NCI-H510A treated with DMSO at 0.1 percent for 48 hours (cell line): ENCODE results near the gene PIAS1.
"Not testable (repeated sequence)": the region's sequence is repeated elsewhere in the genome, so short reads cannot be mapped to it uniquely, and the experiment has no call there.

Experiments used
- DNase-seq: peaks from one replicate; lab custom pipeline; 2025; lab: John Stamatoyannopoulos, UW

PIAS1 gene

GRCh38 chr15:68218847-68219798 is 165.0 kb downstream of the PIAS1 start:
- no peak for DNase-seq

- DNase-seq = no peak
Measured at GRCh38 chr15:68220489-68220888, 166.4 kb downstream of the PIAS1 start.

DNA sequence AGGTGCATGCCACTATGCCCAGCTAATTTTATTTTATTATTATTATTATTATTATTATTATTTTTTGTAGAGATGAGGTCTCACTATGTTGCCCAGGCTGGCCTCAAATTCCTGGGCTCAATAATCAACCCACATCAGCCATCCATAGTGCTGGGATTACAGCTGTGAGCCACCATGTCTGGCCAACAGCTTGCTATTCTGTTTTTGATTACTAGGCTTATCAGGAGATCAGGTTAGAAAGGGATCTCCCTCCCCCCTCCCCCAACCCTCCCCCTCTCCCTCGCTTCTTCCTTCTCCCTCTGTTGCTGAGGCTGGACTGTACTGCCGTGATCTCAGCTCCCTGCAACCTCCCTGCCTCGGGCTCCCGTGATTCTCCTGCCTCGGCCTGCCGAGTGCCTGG is 166.9 kb downstream of the PIAS1 start:
- DNase-seq = no peak

DNA sequence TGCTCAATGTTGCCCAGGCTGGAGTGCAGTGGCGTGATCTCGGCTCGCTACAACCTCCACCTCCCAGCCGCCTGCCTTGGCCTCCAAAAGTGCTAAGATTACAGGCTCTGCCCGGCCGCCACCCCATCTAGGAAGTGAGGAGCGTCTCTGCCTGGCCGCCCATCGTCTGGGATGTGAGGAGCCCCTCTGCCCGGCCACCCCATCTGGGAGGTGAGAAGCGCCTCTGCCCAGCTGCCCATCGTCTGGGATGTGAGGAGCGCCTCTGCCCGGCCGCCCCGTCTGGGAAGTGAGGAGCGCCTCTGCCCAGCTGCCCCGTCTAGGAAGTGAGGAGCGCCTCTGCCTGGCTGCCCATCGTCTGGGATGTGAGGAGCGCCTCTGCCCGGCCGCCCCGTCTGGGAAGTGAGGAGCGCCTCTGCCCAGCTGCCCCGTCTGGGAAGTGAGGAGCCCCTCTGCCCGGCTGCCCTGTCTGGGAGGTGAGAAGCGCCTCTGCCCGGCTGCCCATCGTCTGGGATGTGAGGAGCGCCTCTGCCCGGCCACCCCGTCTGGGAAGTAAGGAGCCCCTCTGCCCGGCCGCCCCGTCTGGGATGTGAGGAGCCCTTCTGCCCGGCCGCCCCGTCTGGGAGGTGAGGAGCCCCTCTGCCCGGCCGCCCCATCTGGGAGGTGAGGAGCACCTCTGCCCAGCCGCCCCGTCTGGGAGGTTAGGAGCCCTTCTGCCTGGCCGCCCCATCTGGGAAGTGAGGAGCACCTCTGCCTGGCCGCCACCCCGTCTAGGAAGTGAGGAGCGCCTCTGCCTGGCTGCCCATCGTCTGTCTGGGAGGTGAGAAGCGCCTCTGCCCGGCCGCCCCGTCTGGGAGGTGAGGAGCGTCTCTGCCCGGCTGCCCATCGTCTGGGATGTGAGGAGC is 167.7 kb downstream of the PIAS1 start:
- not testable (repeated sequence) for DNase-seq

DNA sequence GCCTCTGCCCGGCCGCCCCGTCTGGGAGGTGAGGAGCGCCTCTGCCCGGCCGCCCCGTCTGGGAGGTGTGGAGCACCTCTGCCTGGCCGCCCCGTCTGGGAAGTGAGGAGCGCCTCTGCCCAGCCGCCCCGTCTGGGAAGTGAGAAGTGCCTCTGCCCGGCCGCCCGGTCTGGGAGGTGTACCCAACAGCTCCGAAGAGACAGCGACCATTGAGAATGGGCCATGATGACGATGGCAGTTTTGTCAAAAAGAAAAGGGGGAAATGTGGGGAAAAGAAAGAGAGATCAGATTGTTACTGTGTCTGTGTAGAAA is 168.3 kb downstream of the PIAS1 start:
- DNase-seq = not testable (repeated sequence)

DNA sequence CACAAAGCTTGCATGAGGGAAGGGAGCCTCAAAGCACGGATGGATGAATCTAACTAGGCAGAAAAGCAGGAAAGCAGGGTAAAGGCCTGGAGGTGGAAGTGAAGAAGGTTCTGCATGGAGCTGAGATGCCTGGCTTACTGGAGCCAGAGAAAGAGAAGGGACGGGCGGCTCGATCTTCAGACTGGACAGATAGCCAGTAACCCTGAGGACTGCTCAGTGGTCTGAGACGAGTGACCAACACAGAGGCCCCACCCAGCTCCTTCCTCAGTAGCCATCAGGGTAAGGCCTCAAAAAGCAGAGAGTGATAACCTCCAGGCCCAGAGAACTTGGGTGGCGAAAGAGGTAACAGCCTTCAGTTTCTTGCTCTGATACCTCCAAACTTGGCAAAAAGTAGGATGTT is 169.1 kb downstream of the PIAS1 start:
- no peak for DNase-seq

DNA sequence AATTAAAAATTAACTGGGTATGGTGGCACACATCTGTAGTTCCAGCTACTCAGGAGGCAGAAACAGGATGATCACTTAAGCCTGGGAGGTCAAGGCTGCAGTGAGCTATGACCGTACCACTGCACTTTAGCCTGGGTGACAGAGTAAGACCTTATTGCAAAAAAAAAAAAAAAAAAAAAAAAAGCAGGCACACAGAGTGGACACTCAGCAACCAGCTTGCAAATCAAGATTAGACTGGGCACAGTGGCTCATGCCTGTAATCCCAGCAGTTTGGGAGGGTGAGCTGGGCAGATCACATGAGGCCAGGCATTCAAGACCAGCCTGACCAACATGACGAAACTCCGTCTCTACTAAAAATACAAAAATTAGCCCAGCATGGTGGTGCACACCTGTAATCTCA is 170.0 kb downstream of the PIAS1 start:
- DNase-seq = no peak

GRCh38 chr15:68224546-68225250 is 170.6 kb downstream of the PIAS1 start:
- DNase-seq = no peak

DNA sequence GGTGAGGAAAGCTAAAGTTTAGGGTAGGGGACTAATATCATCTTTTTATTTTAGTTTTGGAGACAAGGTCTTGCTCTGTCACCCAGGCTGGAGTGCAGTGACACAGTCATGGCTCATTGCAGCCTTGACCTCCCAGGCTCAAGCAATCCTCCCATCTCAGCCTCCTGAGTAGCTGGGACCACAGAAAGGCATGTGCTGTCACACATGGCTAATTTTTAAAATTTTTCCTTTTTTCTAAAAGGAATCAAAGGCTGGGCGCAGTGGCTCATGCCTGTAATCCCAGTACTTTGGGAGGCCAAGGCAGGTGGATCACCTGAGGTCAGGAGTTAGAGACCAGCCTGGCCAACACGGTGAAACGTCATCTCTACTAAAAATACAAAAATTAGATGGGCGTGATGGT is 171.3 kb downstream of the PIAS1 start:
- not testable (repeated sequence) for DNase-seq

GRCh38 chr15:68227643-68228142 is 173.6 kb downstream of the PIAS1 start:
- DNase-seq = no peak

- DNase-seq = peak; percentile 21
Measured at GRCh38 chr15:68228143-68228970, 174.2 kb downstream of the PIAS1 start.

- no peak for DNase-seq
Measured at GRCh38 chr15:68228971-68229385, 174.9 kb downstream of the PIAS1 start.

GRCh38 chr15:68229386-68230156 is 175.5 kb downstream of the PIAS1 start, which contains the start of gene CLN6:
TSS of gene CLN6 (minus strand) at chr15:68229728. CDS start at chr15:68229584, 144 bp downstream.
- peak; percentile 55 for DNase-seq

- DNase-seq = no peak
Measured at GRCh38 chr15:68230157-68231100, 176.3 kb downstream of the PIAS1 start.

- DNase-seq = no peak
Measured at GRCh38 chr15:68231102-68231818, 177.1 kb downstream of the PIAS1 start.

GRCh38 chr15:68232449-68232848 is 178.3 kb downstream of the PIAS1 start:
- DNase-seq = no peak

DNA sequence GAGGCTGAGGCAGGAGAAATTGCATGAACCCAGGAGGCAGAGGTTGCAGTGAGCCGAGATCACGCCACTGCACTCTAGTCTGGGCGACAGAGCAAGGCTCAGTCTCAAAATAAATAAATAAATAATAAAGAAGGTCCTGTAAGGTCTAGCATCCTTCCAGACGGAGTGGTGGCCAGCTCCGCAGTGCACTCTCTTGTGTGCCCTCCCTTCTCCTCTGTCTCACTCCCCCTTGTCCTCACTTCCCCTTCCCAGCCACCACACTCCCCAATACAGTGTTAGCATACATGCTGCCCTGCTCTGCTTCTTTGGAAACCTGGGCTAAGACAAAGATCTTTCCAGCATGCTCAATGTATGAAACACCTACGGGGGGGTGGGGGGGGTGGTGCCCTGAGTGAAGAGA is 178.8 kb downstream of the PIAS1 start:
- no peak for DNase-seq

GRCh38 chr15:68234060-68234459 is 179.9 kb downstream of the PIAS1 start:
- DNase-seq = no peak
